Liver (tissue), 9 donors: ENCODE data around the gene PRPF19. TPM values are rescaled to one million over a fixed set of nuclear protein-coding genes. Genes with fewer than 3 reads are reported as not detected.

ENCODE experiments used
- DNase-seq: peaks from one replicate; pipeline ENCODE4 v3.0.0-alpha.2; 2017; ENCODE audit warnings: low spot score
- H3K27ac ChIP-seq, 2 donors: one replicate each; pipeline ENCODE4 v1.7.0; 2013; ENCODE audit warnings: inconsistent platforms in 2 of 2, low read length in 2 of 2, control low read depth in 1 of 2, low read depth in 1 of 2, mild to moderate bottlenecking in 1 of 2
- H3K27me3 ChIP-seq, 4 donors: one replicate each; pipeline versions ENCODE4 v1.6.1 to v1.7.0; 2013; ENCODE audit warnings: low read length in 3 of 4, inconsistent platforms in 1 of 4, mild to moderate bottlenecking in 1 of 4, moderate library complexity in 1 of 4; ENCODE audit not compliant: control insufficient read depth in 4 of 4, insufficient read depth in 4 of 4
- H3K36me3 ChIP-seq, 4 donors: one replicate each; pipeline versions ENCODE4 v1.6.1 to v1.7.0; 2013; ENCODE audit warnings: low read length in 3 of 4, mild to moderate bottlenecking in 3 of 4, low read depth in 1 of 4, moderate library complexity in 1 of 4; ENCODE audit not compliant: control insufficient read depth in 4 of 4, insufficient read depth in 3 of 4
- H3K4me1 ChIP-seq, 4 donors: one replicate each; pipeline versions ENCODE4 v1.6.1 to v1.7.0; 2013; ENCODE audit warnings: low read length in 3 of 4, mild to moderate bottlenecking in 3 of 4, moderate library complexity in 1 of 4; ENCODE audit not compliant: control insufficient read depth in 4 of 4, insufficient read depth in 4 of 4
- H3K4me3 ChIP-seq, 3 donors: one replicate each; pipeline versions ENCODE4 v1.6.1 to v1.7.0; 2013; ENCODE audit warnings: low read length in 3 of 3, control low read depth in 1 of 3, low read depth in 1 of 3, mild to moderate bottlenecking in 1 of 3
- H3K9ac ChIP-seq, 2 donors: one replicate each; pipeline ENCODE4 v1.7.0; 2013; ENCODE audit warnings: low read length in 2 of 2, mild to moderate bottlenecking in 2 of 2, moderate library complexity in 2 of 2, control low read depth in 1 of 2, low read depth in 1 of 2
- H3K9me3 ChIP-seq, 4 donors: one replicate each; pipeline versions ENCODE4 v1.6.1 to v1.7.0; 2013; ENCODE audit warnings: low read length in 3 of 4; ENCODE audit not compliant: control insufficient read depth in 4 of 4
- EGR1 ChIP-seq, 2 donors: IDR thresholded peaks; 2 replicates each; pipeline ENCODE4 v1.6.1; 2016 to 2018; ENCODE audit warnings: antibody characterized with exemption in 2 of 2, low read depth in 2 of 2
- FOXA2 ChIP-seq: IDR thresholded peaks from 2 replicates; pipeline ENCODE4 v1.6.1; 2016; ENCODE audit warnings: antibody characterized with exemption
- GABPA ChIP-seq, 2 donors: IDR thresholded peaks in 1 of 2; conservative IDR thresholded peaks in 1 of 2; 2 replicates each; pipeline ENCODE4 v1.6.1; 2016; ENCODE audit warnings: antibody characterized with exemption in 2 of 2, mild to moderate bottlenecking in 1 of 2, moderate library complexity in 1 of 2
- HNF4A ChIP-seq, 2 donors: conservative IDR thresholded peaks; 2 replicates each; pipeline ENCODE4 v1.6.1; 2016; ENCODE audit warnings: antibody characterized with exemption in 2 of 2, mild to moderate bottlenecking in 2 of 2
- HNF4G ChIP-seq: IDR thresholded peaks from 2 replicates; pipeline ENCODE4 v1.6.1; 2016; ENCODE audit warnings: antibody characterized with exemption
- JUND ChIP-seq, 2 donors: IDR thresholded peaks; 2 replicates each; pipeline ENCODE4 v1.6.1; 2016; ENCODE audit warnings: antibody characterized with exemption in 2 of 2
- MAX ChIP-seq: IDR thresholded peaks from 2 replicates; pipeline ENCODE4 v1.6.1; 2016; ENCODE audit warnings: antibody characterized with exemption
- NR2F2 ChIP-seq: IDR thresholded peaks from 2 replicates; pipeline ENCODE4 v1.6.1; 2016; ENCODE audit warnings: antibody characterized with exemption
- REST ChIP-seq: IDR thresholded peaks from 2 replicates; pipeline ENCODE4 v1.6.1; 2016; ENCODE audit warnings: antibody characterized with exemption, mild to moderate bottlenecking
- RXRA ChIP-seq, 2 donors: IDR thresholded peaks; 2 replicates each; pipeline ENCODE4 v1.6.1; 2017 to 2018; ENCODE audit warnings: antibody characterized with exemption in 2 of 2, mild to moderate bottlenecking in 1 of 2
- SP1 ChIP-seq: IDR thresholded peaks from 2 replicates; pipeline ENCODE4 v1.6.1; 2018; ENCODE audit warnings: antibody characterized with exemption, mild to moderate bottlenecking
- TAF1 ChIP-seq: conservative IDR thresholded peaks from 2 replicates; pipeline ENCODE4 v1.6.1; 2016; ENCODE audit warnings: antibody characterized with exemption, mild to moderate bottlenecking
- YY1 ChIP-seq: IDR thresholded peaks from 2 replicates; pipeline ENCODE4 v1.6.1; 2016; ENCODE audit warnings: antibody characterized with exemption, mild to moderate bottlenecking
- ZBTB33 ChIP-seq: IDR thresholded peaks from 2 replicates; pipeline ENCODE4 v1.6.1; 2016; ENCODE audit warnings: antibody characterized with exemption
- WGBS: extraction: QIAGEN DNeasy Blood & Tissue Kit; methylation state at CpG from one replicate; pipeline ENCODE4 v1.1.7; 2013; 5-methylcytosine and 5-hydroxymethylcytosine counted together
- polyA plus RNA-seq, 2 donors: library from polyadenylated mRNA; stranded (reverse) in 1 of 2; unstranded in 1 of 2; fragments of 200-250 nt in 1 of 2; fragments of >200 nt in 1 of 2; fragmentation: Nextera tagmentation in 1 of 2; extraction: Ambion mirVana in 1 of 2; gene quantifications; one replicate each; pipeline versions ENCODE4 v1.2.1 to v1.2.3, GENCODE V29; 2013 to 2015
- total RNA-seq, 2 donors: library from RNA; depleted of rRNA; stranded (reverse); fragments of >200 nt; gene quantifications; one replicate each; pipeline ENCODE4 v1.2.3, GENCODE V29; 2014
- donor health status: healthy.
- donor health status: healthy.
- donor health status: healthy.
- donor health status: healthy.
- donor health status: healthy.

Gene PRPF19
- total and polyA plus RNA-seq, 4 donors = 25.4 to 57.1 (median 40.4) TPM

- TF ChIP-seq REST (no peak), TAF1 (no peak), NR2F2 (no peak)
- WGBS = 96% methylated on average over 8 of the region's 8 CpGs
Measured at GRCh38 chr11:60845338-60845737, 61.0 kb downstream of the PRPF19 start.

GRCh38 chr11:60844870-60845221, 61.5 kb downstream of the PRPF19 start:
- TF ChIP-seq HNF4A (conservative IDR thresholded peaks at IDR 0.05) = no peak
- TF ChIP-seq EGR1 (IDR thresholded peaks at IDR 0.05; ENCODE audit: low read depth in 2 of 2) = no peak
- no peak for TF ChIP-seq SP1
- no peak overlapping the region for H3K4me3 ChIP-seq
- no peak for DNase-seq
- 58% methylated on average over 4 of the region's 4 CpGs for WGBS
- no peak overlapping the region for H3K27ac ChIP-seq
- peaks cover 4 to 28% (median 19%) of the 10 kb centered on the region in 4 donors for H3K4me1 ChIP-seq
- no peaks in the 10 kb centered on the region for H3K9me3 ChIP-seq
- no peak overlapping the region for H3K9ac ChIP-seq
- H3K36me3 ChIP-seq = peaks cover 0 to 18% (median 0%) of the 10 kb centered on the region in 4 donors
- no peaks in the 10 kb centered on the region for H3K27me3 ChIP-seq

More at GRCh38 chr11:60845338-60845737, 61.0 kb downstream of the PRPF19 start:
- DNase-seq = no peak
- no peak overlapping the region for H3K4me3 ChIP-seq
- peaks cover 0 to 22% (median under 1%) of the 10 kb centered on the region in 4 donors for H3K36me3 ChIP-seq
- H3K27me3 ChIP-seq = no peaks in the 10 kb centered on the region
- no peaks in the 10 kb centered on the region for H3K9me3 ChIP-seq
- H3K9ac ChIP-seq = no peak overlapping the region
- no peak overlapping the region for H3K27ac ChIP-seq
- peaks cover 4 to 28% (median 19%) of the 10 kb centered on the region in 4 donors for H3K4me1 ChIP-seq

GRCh38 chr11:60844045-60844869, 62.1 kb downstream of the PRPF19 start:
- Histone ChIP-seq H3K36me3 (peaks cover 0 to 18% (median 0%) of the 10 kb centered on the region in 4 donors), H3K27me3 (no peaks in the 10 kb centered on the region), H3K4me3 (no peak overlapping the region), H3K4me1 (peaks cover 4 to 28% (median 19%) of the 10 kb centered on the region in 4 donors), H3K9ac (no peak overlapping the region), H3K9me3 (no peaks in the 10 kb centered on the region), H3K27ac (no peak overlapping the region)
- TF ChIP-seq TAF1 (no peak), FOXA2 (no peak), JUND (IDR thresholded peaks at IDR 0.05) (no peak), SP1 (no peak), HNF4A (conservative IDR thresholded peaks at IDR 0.05) (no peak), GABPA (IDR thresholded peaks at IDR 0.05 in 1 of 2, conservative IDR thresholded peaks at IDR 0.05 in 1 of 2) (no peak), NR2F2 (no peak), ZBTB33 (no peak), HNF4G (no peak), REST (no peak), RXRA (IDR thresholded peaks at IDR 0.05) (no peak), YY1 (no peak), MAX (no peak)
- WGBS = 76% methylated on average over 10 of the region's 10 CpGs
- no peak for DNase-seq
